A375 (cell line): ENCODE measurements around the gene GPR45. TPM values are rescaled to one million over a fixed set of nuclear protein-coding genes. Genes with fewer than 3 reads are reported as not detected.

ENCODE experiments used
- total RNA-seq: library from RNA; depleted of rRNA; stranded (reverse); fragments of >200 nt; shearing (Covaris generic); gene quantifications from 2 replicates; pipeline ENCODE4 v1.2.3, GENCODE V29; 2014; rRNA removed

The GPR45 gene
- total RNA-seq: not detected in 2 replicates

GRCh38 chr2:105241443-105241842 lies at the start of gene GPR45:
TSS of gene GPR45 (plus strand) at chr2:105241743. CDS start at chr2:105241859, 116 bp downstream.

Other genes with a start within 250 kb of the GPR45 start
- 35.9 and 36.0 TPM in 2 replicates for gene MRPS9, start 203.7 kb upstream of the GPR45 start, total RNA-seq
- gene TGFBRAP1, start 88.0 kb downstream of the GPR45 start, total RNA-seq: 12.2 and 17.3 TPM in 2 replicates
- 9.1 and 13.8 TPM in 2 replicates for gene C2orf49, start 95.8 kb downstream of the GPR45 start, total RNA-seq
- gene FHL2, start 157.3 kb downstream of the GPR45 start, total RNA-seq: 49.4 and 56.7 TPM in 2 replicates